HG03045 (cell line): ENCODE measurements around the gene SAMD15.
"Not testable (repeated sequence)": the region's sequence is repeated elsewhere in the genome, so short reads cannot be mapped to it uniquely, and the experiment has no call there.

Experiments used
- ATAC-seq: cut with Tn5 transposase; IDR thresholded peaks from one replicate; pipeline ENCODE4 v1.9.1; 2021; ENCODE audit warnings: mild to moderate bottlenecking, moderate library complexity; ENCODE audit not compliant: unreplicated experiment

SAMD15 gene

DNA sequence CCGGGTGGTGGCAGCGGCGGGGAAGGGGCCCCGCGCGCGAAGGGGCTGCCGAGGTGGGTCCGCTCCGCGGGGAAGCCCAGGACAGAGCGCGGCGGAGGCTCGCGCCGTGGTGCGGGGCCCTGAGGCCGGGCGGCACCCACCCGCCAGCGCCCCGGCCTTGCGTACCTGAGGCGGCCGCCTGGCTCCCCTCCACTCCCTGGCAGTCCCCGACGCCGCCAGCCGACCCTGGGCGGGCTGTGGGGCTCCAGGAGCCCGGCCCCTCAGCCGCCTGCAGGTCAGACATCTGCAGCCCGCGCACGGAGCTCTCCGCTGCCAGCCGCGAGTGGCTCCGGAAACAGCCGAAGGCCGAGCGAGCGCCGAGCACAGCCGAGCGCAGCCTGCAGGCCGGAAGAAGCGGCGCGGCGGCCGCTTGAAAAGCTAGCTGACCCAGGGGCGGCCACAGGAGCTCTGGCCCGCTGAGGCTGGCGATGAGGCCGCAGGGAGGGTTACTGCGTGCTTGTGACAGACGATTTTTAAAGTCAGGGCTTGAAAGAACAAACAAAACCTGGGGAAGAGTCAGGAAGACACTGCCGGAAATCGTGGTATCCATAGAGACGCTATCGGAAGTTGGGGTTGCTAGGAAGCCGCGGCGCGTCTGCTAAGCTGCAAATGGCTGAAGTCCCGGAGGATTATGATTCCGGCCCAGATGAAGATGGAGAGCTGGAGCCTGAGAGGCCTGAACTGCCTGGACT lies at the start of gene SAMD15, which contains the start of gene TMED8:
Gene SAMD15 (plus strand): TSS at position 609 of the 731 bp plus-strand sequence. CDS start 40 bp downstream, at position 649.
Gene TMED8 (minus strand): TSS at position 324 of the 731 bp plus-strand sequence. CDS start 41 bp downstream, at position 283.
- ATAC-seq = peak; percentile 89

- no peak for ATAC-seq
Measured at GRCh38 chr14:77329872-77330271, 47.3 kb upstream of the SAMD15 start.

- no peak for ATAC-seq
Measured at GRCh38 chr14:77335576-77335975, 41.6 kb upstream of the SAMD15 start.

DNA sequence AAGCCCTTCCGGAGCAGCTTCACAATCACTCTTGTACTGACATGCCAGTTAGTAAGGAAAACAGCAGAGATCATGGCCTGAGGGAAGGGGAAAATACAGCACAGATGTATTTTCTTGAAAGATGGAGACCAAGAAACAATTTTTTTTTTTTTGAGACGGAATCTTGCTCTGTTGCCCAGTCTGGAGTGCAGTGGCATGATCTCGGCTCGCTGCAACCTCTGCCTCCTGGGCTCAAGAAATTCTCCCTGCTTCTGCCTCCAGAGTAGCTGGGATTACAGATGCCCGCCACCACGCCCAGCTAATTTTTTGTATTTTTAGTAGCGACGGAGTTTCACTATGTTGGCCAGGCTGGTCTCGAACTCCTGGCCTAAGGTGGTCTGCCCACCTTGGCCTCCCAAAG lies 39.9 kb upstream of the SAMD15 start:
- ATAC-seq = not testable (repeated sequence)

GRCh38 chr14:77337880-77338279 lies 39.3 kb upstream of the SAMD15 start:
- ATAC-seq = no peak

DNA sequence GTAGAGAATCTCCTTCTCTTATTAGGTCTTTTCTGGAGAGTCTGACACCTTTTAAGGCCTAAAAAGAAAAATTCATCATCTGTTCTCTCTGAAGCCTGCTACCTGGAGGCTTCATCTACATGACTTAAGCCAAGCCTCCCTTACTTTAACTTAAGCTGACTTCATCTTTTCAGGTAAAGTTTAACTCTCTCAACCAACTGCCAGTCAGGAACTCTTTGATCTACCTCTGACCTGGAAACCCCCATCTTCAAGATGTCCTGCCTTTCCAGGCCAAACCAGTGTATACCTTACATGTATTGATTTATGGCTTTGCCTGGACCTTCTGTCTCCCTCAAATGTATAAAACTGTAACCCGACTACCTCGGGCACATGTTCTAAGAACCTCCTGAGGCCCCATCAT lies 38.9 kb upstream of the SAMD15 start:
- no peak for ATAC-seq

GRCh38 chr14:77339407-77339806 lies 37.8 kb upstream of the SAMD15 start:
- ATAC-seq = no peak

GRCh38 chr14:77340389-77340788 lies 36.8 kb upstream of the SAMD15 start:
- no peak for ATAC-seq

DNA sequence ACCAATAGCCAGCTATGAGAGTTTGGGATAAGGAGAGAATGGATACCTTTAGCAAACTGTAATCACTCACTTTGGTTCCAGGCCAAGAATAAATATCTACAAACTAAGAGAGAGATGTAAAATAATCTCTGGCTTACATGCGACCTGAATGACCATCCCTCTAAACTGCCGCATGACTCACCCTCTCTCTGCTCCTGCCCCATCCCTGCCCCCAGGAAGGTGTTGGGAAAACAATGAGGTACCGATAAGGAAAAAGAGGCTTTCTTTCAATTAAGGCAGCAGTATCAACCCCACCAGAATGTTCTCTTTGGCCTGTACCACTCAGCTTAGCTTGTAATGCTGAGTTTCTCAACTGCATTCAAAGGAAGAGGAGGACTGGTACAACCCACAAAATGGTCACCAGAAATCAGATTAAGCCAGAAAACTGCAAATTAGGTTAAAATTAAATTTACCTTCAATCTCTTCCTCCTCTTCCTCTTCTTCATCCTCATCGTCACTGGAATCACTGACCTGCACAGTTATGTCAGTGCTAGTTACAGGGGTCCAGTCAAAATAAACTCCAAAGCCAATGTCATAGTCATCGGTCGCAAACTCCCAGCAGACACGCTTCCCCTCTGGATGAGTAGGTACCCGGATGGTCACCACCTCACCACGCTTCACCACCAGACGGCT lies 34.3 kb upstream of the SAMD15 start:
- ATAC-seq = no peak

GRCh38 chr14:77343662-77344061 lies 33.5 kb upstream of the SAMD15 start:
- ATAC-seq = no peak

GRCh38 chr14:77344377-77344996 lies 32.7 kb upstream of the SAMD15 start:
- no peak for ATAC-seq

DNA sequence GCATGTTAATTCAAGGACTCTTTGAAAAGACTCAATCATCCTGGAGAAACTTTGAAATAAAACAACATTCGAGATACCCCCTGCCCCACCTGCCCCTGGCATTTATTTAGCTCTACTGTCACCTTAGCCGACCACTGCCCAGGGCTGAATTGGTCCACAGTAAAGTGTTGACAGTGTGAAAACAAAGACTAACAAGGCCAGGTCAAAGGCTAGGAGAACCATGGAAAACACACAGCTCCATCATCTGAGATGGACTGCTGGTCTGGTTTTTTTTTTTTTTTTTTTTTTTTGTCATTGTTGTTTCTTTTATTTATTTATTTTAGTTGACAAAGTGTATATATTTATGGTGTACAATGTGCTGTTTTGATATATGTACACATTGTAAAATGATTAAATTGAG lies 30.7 kb upstream of the SAMD15 start:
- ATAC-seq = no peak

- no peak for ATAC-seq
Measured at GRCh38 chr14:77347751-77348150, 29.4 kb upstream of the SAMD15 start.

GRCh38 chr14:77353469-77354141 lies 23.6 kb upstream of the SAMD15 start:
- no peak for ATAC-seq

DNA sequence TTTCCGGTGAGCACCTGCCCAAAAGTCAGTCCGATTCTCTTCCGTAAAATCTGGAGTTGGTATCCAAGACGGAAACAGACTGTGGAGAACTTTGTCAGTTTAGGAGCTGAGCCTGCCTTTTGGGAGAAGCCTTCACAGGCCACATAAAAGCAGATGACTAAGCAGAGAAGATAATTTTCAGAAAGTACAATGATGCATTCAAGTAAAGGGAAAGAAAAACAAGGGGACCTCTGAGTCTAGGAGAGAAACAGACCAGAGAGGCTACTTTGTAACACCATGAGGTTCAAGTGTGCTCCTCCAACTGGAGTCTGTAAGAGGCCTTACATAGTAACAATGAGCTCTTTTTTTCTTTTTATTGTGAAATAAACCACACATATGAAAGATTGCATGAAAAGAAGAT lies 21.4 kb upstream of the SAMD15 start:
- no peak for ATAC-seq

- no peak for ATAC-seq
Measured at GRCh38 chr14:77356899-77357298, 20.3 kb upstream of the SAMD15 start.

GRCh38 chr14:77359626-77360025 lies 17.6 kb upstream of the SAMD15 start:
- ATAC-seq = no peak

DNA sequence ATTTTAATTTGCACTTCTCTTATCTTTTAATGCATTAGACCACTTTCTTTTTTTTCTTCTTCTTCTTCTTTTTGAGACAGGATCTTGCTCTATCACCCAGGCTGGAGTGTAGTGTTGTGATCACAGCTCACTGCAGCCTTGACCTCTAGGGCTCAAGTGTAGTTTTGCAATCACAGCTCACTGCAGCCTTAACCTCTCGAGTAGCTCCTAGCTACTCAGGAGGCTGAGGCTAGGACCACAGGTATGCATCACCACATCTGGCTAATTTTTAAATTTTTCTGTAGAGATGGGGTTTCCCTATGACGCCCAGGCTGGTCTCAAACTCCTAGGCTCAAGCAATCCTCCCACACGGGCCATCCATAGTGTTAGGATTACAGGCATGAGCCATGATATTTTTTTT lies 13.0 kb upstream of the SAMD15 start:
- ATAC-seq = no peak

- ATAC-seq = no peak
Measured at GRCh38 chr14:77369285-77369684, 7.9 kb upstream of the SAMD15 start.

DNA sequence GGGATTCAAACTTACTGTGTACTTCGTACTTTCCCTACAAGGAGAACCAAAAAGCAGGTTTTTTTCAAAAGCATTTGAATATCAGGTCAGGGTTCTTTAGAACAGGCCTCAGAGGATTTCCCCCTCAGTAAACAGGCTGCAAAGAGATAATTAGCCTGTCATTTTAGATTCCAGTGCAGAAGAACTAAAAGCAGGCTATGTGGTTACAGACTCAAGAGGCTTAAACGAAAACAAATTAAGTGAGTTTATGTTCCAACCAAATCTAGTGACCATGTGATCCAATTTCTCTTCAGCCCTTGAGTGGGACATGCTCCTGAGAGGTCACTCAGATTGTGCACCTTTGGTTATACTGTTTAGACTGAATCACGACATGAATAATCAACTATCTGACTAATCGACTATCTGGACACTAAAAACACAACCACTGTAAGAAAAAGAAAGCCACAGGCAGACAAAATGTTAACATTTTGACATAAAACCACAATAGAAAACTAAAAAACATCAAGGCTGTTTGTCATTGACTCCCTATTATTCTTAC lies 4.8 kb upstream of the SAMD15 start:
- ATAC-seq = no peak
